Fibroblast of lung (primary cell): ENCODE data around the gene SPACA7. TPM values are rescaled to one million over a fixed set of nuclear protein-coding genes. Genes with fewer than 3 reads are reported as not detected.

ENCODE experiments used
- DNase-seq, 2 donors: peaks; one replicate each; pipeline versions ENCODE4 v3.0.0 to v3.0.0-alpha.2; 2010; ENCODE audit warnings: low read depth in 2 of 2
- H2AFZ ChIP-seq: 2 replicates; pipeline ENCODE4 v1.5.1; 2012; ENCODE audit warnings: low read length, control low read depth, inconsistent platforms
- H3K27ac ChIP-seq: 2 replicates; pipeline ENCODE4 v1.5.1; 2011; ENCODE audit warnings: low read length, control low read depth; ENCODE audit not compliant: insufficient read depth
- H3K27me3 ChIP-seq: 2 replicates; pipeline ENCODE4 v1.5.1; 2011; ENCODE audit warnings: mild to moderate bottlenecking, low read length; ENCODE audit not compliant: control insufficient read depth, insufficient read depth
- H3K36me3 ChIP-seq: 2 replicates; pipeline ENCODE4 v1.5.1; 2011; ENCODE audit warnings: low read length; ENCODE audit not compliant: control insufficient read depth, insufficient read depth
- H3K4me1 ChIP-seq: 2 replicates; pipeline ENCODE4 v1.5.1; 2011; ENCODE audit warnings: low read length; ENCODE audit not compliant: control insufficient read depth, insufficient read depth; ENCODE audit errors: extremely low read depth
- H3K4me2 ChIP-seq: 2 replicates; pipeline ENCODE4 v1.5.1; 2011; ENCODE audit warnings: low read length, control low read depth; ENCODE audit not compliant: insufficient read depth; ENCODE audit errors: extremely low read depth
- H3K4me3 ChIP-seq, 4 experiments: fragments of 200-600 bp in 1 of 4; sonication (generic) in 1 of 4; replicated peaks in 1 of 4; 2 replicates each; pipeline ENCODE4 v1.5.1; 2011 to 2016; ENCODE audit warnings: low read length in 4 of 4, low read depth in 3 of 4, mild to moderate bottlenecking in 3 of 4, control low read depth in 2 of 4, inconsistent platforms in 1 of 4, mixed read lengths in 1 of 4; ENCODE audit not compliant: insufficient read depth in 1 of 4; ENCODE audit errors: control extremely low read depth in 1 of 4
- H3K79me2 ChIP-seq: 2 replicates; pipeline ENCODE4 v1.5.1; 2012; ENCODE audit warnings: mild to moderate bottlenecking, low read length, inconsistent platforms; ENCODE audit not compliant: control insufficient read depth, insufficient read depth
- H3K9ac ChIP-seq: 2 replicates; pipeline ENCODE4 v1.5.1; 2011; ENCODE audit warnings: mild to moderate bottlenecking, low read length, control low read depth; ENCODE audit not compliant: insufficient read depth
- H3K9me3 ChIP-seq: 2 replicates; pipeline ENCODE4 v1.5.1; 2012; ENCODE audit warnings: low read depth, low read length; ENCODE audit not compliant: control insufficient read depth, insufficient read depth
- H4K20me1 ChIP-seq: 2 replicates; pipeline ENCODE4 v1.5.1; 2011; ENCODE audit warnings: low read length; ENCODE audit not compliant: control insufficient read depth, insufficient read depth; ENCODE audit errors: extremely low read depth
- CTCF ChIP-seq, 2 donors: IDR thresholded peaks in 1 of 2; conservative IDR thresholded peaks in 1 of 2; 1 replicate in 1 of 2; 2 replicates in 1 of 2; pipeline ENCODE4 v1.5.1; 2011 to 2012; ENCODE audit warnings: low read length in 2 of 2, control low read depth in 1 of 2, inconsistent platforms in 1 of 2, low read depth in 1 of 2, mild to moderate bottlenecking in 1 of 2
- EZH2 ChIP-seq: IDR thresholded peaks from 2 replicates; pipeline ENCODE4 v1.5.1; 2012; ENCODE audit warnings: low read length, control low read depth, mild to moderate bottlenecking; ENCODE audit errors: missing control alignments
- polyA plus RNA-seq, 2 donors: library from polyadenylated mRNA; depleted of rRNA in 1 of 2; stranded (reverse) in 1 of 2; unstranded in 1 of 2; fragments of >200 nt; gene quantifications; 2 replicates each; pipeline ENCODE4 v1.2.1, GENCODE V29; 2011 to 2012; ENCODE audit warnings: missing spikeins in 1 of 2
- total RNA-seq: library from RNA; depleted of rRNA; stranded (reverse); fragments of >200 nt; gene quantifications from 2 replicates; pipeline ENCODE4 v1.2.1, GENCODE V29; 2014

Gene SPACA7
- total and polyA plus RNA-seq, 2 donors (not counting 1 experiment from before 2014, with no cell fraction given) = not detected

GRCh38 chr13:112446867-112447266 lies 70.7 kb downstream of the SPACA7 start:
- no peak for DNase-seq
- Histone ChIP-seq H3K4me2 (no peak overlapping the region), H3K9ac (no peak overlapping the region), H3K4me3 (no peak overlapping the region), H4K20me1 (no peaks in the 10 kb centered on the region), H3K27me3 (no peaks in the 10 kb centered on the region), H3K36me3 (no peaks in the 10 kb centered on the region), H3K79me2 (no peaks in the 10 kb centered on the region), H3K9me3 (no peaks in the 10 kb centered on the region), H2AFZ (no peak overlapping the region), H3K27ac (no peak overlapping the region), H3K4me1 (no peaks in the 10 kb centered on the region)
- TF ChIP-seq EZH2 = no peak
- TF ChIP-seq CTCF (conservative IDR thresholded peaks at IDR 0.05 in 1 of 2, IDR thresholded peaks at IDR 0.05 in 1 of 2; ENCODE audit: low read depth in 1 of 2, low read length in 2 of 2) = no peak

- H3K4me2 ChIP-seq = no peak overlapping the region
- no peak overlapping the region for H2AFZ ChIP-seq
- no peak for DNase-seq
- no peaks in the 10 kb centered on the region for H3K9me3 ChIP-seq
- TF ChIP-seq EZH2 (no peak), CTCF (conservative IDR thresholded peaks at IDR 0.05 in 1 of 2, IDR thresholded peaks at IDR 0.05 in 1 of 2; ENCODE audit: low read depth in 1 of 2, low read length in 2 of 2) (no peak)
- no peaks in the 10 kb centered on the region for H3K4me1 ChIP-seq
- no peaks in the 10 kb centered on the region for H4K20me1 ChIP-seq
- no peaks in the 10 kb centered on the region for H3K36me3 ChIP-seq
- H3K27me3 ChIP-seq = no peaks in the 10 kb centered on the region
- H3K79me2 ChIP-seq = no peaks in the 10 kb centered on the region
- H3K27ac ChIP-seq = no peak overlapping the region
- no peak overlapping the region for H3K4me3 ChIP-seq
- no peak overlapping the region for H3K9ac ChIP-seq
Observed at GRCh38 chr13:112447306-112447705, 71.2 kb downstream of the SPACA7 start.

- H3K9me3 ChIP-seq = no peaks in the 10 kb centered on the region
- no peak overlapping the region for H2AFZ ChIP-seq
- H3K79me2 ChIP-seq = no peaks in the 10 kb centered on the region
- no peak overlapping the region for H3K27ac ChIP-seq
- no peak overlapping the region for H3K9ac ChIP-seq
- no peak for TF ChIP-seq CTCF (conservative IDR thresholded peaks at IDR 0.05 in 1 of 2, IDR thresholded peaks at IDR 0.05 in 1 of 2; ENCODE audit: low read depth in 1 of 2, low read length in 2 of 2)
- no peak for TF ChIP-seq EZH2
- H3K4me3 ChIP-seq = no peak overlapping the region
- H3K4me2 ChIP-seq = no peak overlapping the region
- DNase-seq = no peak
- no peaks in the 10 kb centered on the region for H4K20me1 ChIP-seq
- H3K36me3 ChIP-seq = no peaks in the 10 kb centered on the region
- no peaks in the 10 kb centered on the region for H3K27me3 ChIP-seq
- H3K4me1 ChIP-seq = no peaks in the 10 kb centered on the region
Observed at GRCh38 chr13:112447761-112448603, 71.8 kb downstream of the SPACA7 start.
